HG03196 (cell line): ENCODE measurements around the gene MPV17.
"Not testable (repeated sequence)": the region's sequence is repeated elsewhere in the genome, so short reads cannot be mapped to it uniquely, and the experiment has no call there.

Source experiments
- ATAC-seq: cut with Tn5 transposase; IDR thresholded peaks from one replicate; pipeline ENCODE4 v1.9.1; 2021; ENCODE audit not compliant: unreplicated experiment

The MPV17 gene

GRCh38 chr2:27268296-27268695, 54.6 kb downstream of the MPV17 start:
- ATAC-seq: not testable (repeated sequence)

- ATAC-seq: no peak
Measured at GRCh38 chr2:27265536-27265870, 57.4 kb downstream of the MPV17 start.

GRCh38 chr2:27264753-27265535, 58.0 kb downstream of the MPV17 start:
- ATAC-seq: peak; percentile 60

- no peak for ATAC-seq
Measured at GRCh38 chr2:27264253-27264752, 58.6 kb downstream of the MPV17 start.

GRCh38 chr2:27263287-27264252, 59.3 kb downstream of the MPV17 start:
- no peak for ATAC-seq

GRCh38 chr2:27262379-27263286, 60.3 kb downstream of the MPV17 start, which contains the start of gene SLC30A3:
SLC30A3 (minus strand) TSS chr2:27263047; CDS start chr2:27262906, 141 bp downstream.
- ATAC-seq: no peak

- ATAC-seq: no peak
Measured at GRCh38 chr2:27261926-27262298, 61.0 kb downstream of the MPV17 start.

GRCh38 chr2:27261241-27261925, 61.5 kb downstream of the MPV17 start:
- no peak for ATAC-seq
